GM15510 (cell line): ENCODE measurements around the gene DUS3L.

ENCODE experiments used
- POLR2A ChIP-seq: IDR thresholded peaks from 3 replicates; pipeline ENCODE4 v1.6.1; 2011; ENCODE audit warnings: borderline replicate concordance; ENCODE audit not compliant: insufficient read length; ENCODE audit errors: extremely low read depth

Gene DUS3L

GRCh38 chr19:5827342-5827890 is 36.5 kb upstream of the DUS3L start:
- TF ChIP-seq POLR2A = no peak

- TF ChIP-seq POLR2A = no peak
These were observed 35.8 kb upstream of the DUS3L start for GRCh38 chr19:5826531-5827341.

GRCh38 chr19:5825178-5825577 is 34.2 kb upstream of the DUS3L start:
- no peak for TF ChIP-seq POLR2A

GRCh38 chr19:5824751-5825150 is 33.8 kb upstream of the DUS3L start:
- TF ChIP-seq POLR2A = no peak

- TF ChIP-seq POLR2A = no peak
These were observed 32.8 kb upstream of the DUS3L start for GRCh38 chr19:5823579-5824281.

GRCh38 chr19:5822181-5822844 is 31.4 kb upstream of the DUS3L start:
- TF ChIP-seq POLR2A = no peak

GRCh38 chr19:5821521-5822180 is 30.7 kb upstream of the DUS3L start:
- TF ChIP-seq POLR2A = no peak

GRCh38 chr19:5820785-5821184 is 29.8 kb upstream of the DUS3L start:
- TF ChIP-seq POLR2A = no peak

GRCh38 chr19:5818594-5818993 is 27.6 kb upstream of the DUS3L start:
- TF ChIP-seq POLR2A = no peak

GRCh38 chr19:5817218-5817617 is 26.3 kb upstream of the DUS3L start:
- no peak for TF ChIP-seq POLR2A

- TF ChIP-seq POLR2A = no peak
These were observed 23.9 kb upstream of the DUS3L start for GRCh38 chr19:5814852-5815246.

GRCh38 chr19:5814123-5814851 is 23.3 kb upstream of the DUS3L start:
- TF ChIP-seq POLR2A = no peak

- TF ChIP-seq POLR2A = no peak
These were observed 20.2 kb upstream of the DUS3L start for GRCh38 chr19:5811117-5811516.

- no peak for TF ChIP-seq POLR2A
These were observed 18.5 kb upstream of the DUS3L start for GRCh38 chr19:5809469-5809868.
